ENCODE results near the gene SPOCK2. TPM values are rescaled to one million over a fixed set of nuclear protein-coding genes. Genes with fewer than 3 reads are reported as not detected.

SPOCK2 gene
- total RNA-seq, 1 donor from 2014 or later = 5.3 TPM

- DNase-seq (ENCODE audit: low spot score) (no peak), ATAC-seq (no peak)
- intact Hi-C loops (cut with DNase I) = no loop called here
These were observed 10.9 kb downstream of the SPOCK2 start for GRCh38 chr10:72077275-72077990.

DNA sequence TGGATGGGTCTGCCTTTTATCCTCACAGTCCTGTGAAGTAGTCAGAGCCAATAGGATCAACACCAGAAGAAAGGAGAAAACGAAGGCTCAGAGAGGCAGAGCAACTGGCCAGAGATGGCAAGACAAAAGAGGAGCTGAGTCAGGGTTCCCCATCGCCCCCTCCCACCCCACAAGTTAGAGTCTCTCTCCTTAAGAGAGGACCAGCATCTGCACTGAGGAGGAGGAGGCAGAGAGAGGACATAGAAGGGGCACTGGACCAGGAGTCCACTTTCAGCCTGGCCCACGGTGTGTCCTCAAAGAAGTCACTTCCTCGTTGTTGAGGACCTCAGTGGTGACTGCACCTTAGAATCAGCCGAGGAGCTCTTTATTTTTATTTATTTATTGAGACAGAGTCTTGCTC is 11.6 kb downstream of the SPOCK2 start:
- DNase-seq (ENCODE audit: low spot score) (no peak), ATAC-seq (no peak)
- intact Hi-C loops (cut with DNase I) = no loop called here

DNA sequence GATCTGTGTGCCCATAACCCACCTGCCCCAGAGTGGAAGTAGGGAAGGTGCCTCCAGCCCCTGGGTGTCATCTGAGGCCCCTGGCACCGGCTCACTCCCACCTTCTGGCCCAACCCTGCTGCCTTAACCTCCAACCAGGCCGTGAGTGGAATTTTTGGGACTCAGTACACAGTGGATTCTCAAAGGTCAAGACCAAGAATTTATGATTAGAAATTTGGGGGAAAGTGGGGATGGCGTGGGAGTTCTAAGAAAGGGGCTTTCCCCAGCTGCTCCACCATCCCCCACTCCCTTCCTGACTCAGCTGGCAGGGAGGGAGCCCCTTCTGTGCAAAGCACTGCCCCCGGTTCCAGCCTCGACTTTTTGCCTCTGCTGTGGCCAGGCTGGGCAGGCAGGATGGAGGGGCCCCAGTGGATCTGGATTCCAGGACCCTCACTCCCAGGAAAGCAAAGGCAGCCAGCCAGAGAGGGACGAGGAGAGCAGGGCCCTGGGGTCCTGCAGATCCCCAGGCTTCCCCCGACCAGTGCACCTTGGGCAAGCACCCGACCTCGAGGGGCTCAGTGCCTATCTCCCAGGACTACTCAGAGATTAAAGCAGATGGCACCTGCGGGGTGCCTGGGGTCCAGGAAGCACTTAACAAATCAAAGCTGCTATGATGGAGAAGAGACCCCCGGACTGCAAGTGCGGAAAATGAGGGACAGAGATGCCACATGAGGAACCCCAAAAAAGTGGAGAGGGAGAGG is 12.8 kb downstream of the SPOCK2 start:
- intact Hi-C loops (cut with DNase I) = no loop called here
- no peak for DNase-seq (ENCODE audit: low spot score)
- ATAC-seq = no peak

DNA sequence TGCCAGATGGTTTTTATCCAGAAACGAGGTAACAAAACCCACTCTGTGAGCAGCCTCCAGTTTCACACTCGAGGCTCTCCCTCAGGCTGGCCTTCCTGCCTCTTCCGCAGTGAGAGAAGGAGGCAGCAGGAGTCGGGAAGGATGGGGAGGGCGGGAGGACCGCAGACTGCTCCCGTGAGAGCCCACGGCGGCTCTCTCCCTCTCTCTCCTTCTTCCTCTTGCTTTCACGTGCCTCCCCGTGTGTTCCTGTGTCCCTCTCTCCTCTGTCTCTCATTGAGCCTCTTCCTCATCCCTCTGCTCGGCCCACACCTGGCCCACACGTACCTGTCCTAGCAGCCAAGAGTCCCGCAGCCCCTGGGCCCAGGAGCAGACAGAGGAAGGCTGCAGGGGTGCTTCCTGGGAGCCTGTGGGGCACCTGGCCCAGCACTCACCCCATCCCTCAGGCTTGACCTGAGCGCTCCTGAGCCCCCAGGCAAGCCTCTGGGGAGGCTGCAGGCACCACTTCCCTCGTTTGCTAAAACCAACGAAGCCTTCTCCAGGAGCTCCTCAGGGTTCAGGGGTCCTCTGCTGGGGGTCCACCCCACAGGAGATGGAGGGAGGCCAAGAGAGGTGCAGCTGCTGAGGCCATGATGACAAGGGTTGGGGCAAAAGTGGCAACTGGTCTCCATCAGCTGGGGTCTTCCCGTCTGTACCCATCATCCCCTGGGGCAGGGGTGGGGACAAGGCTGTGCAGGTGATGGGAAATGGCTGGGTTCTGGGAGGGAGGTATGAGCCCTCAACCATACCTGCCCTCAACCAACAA is 13.6 kb downstream of the SPOCK2 start:
- no peak for DNase-seq (ENCODE audit: low spot score)

DNA sequence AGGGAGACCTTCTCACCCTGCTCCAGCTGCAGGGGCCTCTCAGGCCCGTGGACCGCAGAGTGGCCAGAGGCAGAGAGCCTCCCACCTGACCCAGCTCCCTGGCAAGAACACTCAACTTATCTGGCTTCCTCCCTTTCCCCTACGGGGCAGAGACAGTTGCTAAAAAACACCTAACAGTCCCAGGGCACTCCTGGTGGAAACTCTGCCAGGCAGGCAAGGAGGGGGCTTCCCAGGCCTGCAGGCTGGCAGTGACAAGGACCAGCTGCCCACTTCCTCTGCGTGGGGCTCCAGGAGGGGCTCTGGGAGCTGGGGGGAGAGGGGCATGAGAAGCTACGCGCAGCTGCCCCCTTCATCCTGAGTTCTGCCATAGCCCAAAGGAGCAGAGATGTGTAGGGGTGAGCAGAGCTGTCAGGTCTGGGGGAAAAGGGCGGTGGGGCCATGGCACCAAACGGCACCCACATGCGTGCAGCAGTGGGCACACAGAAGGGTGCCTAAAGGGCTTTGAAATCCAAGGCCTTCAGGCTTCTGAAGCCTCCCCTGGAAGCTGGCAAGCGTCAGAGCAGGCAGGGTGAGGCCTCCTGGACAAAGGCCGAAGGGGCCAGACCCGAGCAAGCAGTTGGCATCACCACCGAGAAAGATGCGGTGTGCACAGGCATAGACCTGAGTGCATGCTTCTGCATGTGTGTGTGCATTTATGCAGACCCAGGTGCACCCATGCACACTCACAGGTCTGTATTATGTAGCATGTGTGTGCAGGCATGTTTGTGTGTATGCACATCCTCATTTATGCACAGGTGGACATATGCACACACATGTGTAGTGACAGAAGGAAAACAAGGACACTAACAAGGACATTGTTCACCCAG is 14.4 kb downstream of the SPOCK2 start:
- DNase-seq (ENCODE audit: low spot score) (no peak), ATAC-seq (no peak)
- intact Hi-C loops (cut with DNase I) = no loop called here

More for the DNA sequence above, 13.6 kb downstream of the SPOCK2 start:
- ATAC-seq = no peak
- intact Hi-C loops (cut with DNase I) = no loop called here

DNA sequence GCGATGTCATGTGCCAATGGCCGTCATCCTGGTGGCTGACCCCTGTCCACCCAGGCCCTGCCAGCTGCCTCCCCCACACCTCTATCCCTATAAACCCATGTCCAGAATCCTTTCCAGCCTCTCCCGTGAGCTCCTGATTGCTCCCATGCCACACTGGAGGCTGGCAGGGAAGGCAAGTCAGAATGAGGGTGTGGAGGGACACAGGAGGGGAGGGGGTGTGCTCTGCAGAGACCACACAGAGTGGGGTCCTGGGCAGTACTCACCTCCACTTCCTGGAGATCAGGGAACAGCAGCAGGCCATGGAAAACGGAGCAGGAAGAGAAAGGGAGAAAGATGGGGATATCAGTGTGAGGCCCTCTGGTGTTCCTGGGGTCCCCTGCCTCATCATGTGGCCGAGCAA is 15.7 kb downstream of the SPOCK2 start:
- intact Hi-C loops (cut with DNase I) = no loop called here
- ATAC-seq (no peak), DNase-seq (ENCODE audit: low spot score) (no peak)

DNA sequence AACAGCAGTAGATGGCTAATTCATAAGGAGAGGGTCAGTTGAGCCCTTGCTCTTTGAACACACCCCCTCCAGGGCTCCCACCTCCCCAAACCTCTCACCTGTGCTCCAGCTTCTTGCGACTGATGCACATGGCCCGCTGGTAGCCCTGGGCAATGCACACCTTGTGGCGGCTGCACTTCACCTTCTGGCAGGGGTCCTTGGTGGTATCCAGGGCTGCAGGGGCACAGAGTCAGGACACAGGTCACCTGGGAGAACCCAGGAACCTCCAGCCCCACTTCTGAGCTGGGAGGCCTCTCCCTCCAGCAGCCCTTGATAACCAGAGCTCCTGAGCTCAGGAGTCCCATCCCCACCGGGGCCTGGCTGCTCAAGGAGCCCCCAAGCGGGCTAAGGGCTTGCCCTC is 16.3 kb downstream of the SPOCK2 start:
- intact Hi-C loops (cut with DNase I) = no loop called here

DNA sequence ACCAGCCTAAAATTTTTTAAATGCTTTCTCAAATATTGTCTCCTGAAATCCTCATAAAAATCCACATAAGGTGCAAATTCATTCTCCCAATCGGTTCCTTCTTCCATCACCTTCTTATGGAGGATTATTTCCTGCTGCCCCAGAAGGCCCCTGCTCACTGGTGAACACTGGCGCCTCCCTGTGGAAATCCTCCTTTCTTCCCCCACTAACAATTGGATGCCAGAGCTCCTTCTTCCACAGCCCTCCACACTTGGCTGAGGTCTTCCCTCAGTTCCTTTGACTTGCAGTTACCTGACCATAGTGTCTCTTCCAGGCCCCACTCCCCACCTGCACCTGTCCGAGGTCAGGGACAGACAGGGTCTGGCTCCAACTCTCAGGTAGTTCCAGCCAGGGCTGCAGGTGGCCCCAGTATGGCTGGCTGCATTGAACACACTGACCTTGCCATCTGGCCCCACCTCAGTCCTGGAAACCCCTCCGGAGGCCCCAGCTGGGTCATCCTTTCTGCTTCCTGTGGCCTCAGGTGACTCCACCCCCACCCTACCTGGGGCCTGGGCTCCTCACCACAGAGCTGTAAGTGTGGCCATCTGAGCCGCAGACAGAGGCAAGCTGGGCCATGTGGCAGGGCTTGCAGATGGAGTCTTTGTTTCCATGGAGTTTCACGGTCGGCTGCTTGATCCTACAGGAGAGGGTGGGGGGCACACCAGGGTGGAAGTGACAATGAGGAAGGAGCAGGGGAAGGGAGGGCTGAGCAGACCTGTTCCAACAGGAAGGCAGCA is 18.4 kb downstream of the SPOCK2 start:
- ATAC-seq = no peak
- intact Hi-C loops (cut with DNase I) = no loop called here
- no peak for DNase-seq (ENCODE audit: low spot score)

More for the DNA sequence above, 16.3 kb downstream of the SPOCK2 start:
- no peak for ATAC-seq
- DNase-seq (ENCODE audit: low spot score) = no peak

- intact Hi-C loops (cut with DNase I) = no loop called here
- peak; percentile 40 for ATAC-seq
- no peak for DNase-seq (ENCODE audit: low spot score)
These were observed 19.4 kb downstream of the SPOCK2 start for GRCh38 chr10:72068901-72069446.

DNA sequence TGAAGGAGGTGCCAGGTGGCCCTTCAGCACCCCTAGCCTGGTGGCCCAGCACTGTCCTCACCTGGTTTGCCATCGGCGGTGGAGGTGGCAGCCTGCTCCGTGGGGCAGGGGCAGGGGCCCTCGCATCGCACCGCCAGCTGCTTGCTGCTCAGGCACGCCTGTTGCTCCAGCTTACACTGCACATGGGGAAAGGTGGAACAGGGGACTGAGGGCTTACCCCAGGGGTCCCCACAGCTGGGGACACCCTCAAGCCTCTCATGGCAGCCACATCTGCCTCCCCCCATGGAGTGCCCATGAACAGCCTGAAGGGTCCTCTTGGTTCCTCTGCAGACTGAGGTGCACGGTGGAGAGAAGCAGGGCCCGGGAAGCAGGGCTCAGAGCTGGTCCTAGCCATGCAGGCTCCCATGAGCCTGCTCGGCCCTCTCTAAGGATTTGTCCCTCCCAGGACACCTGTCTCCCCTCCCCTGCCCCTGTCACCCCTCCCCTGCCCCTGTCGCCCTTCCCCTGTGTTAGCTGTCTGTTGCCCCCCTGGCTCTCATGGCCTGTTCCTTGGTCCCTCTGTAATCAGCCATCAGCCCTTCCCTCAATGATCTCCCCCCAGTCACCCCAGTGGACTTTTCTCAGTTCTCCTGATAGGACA is 20.1 kb downstream of the SPOCK2 start:
- intact Hi-C loops (cut with DNase I) = no loop called here
- peak; percentile 11 for ATAC-seq
- DNase-seq (ENCODE audit: low spot score) = no peak

- intact Hi-C loops (cut with DNase I) = no loop called here
These were observed 20.8 kb downstream of the SPOCK2 start for GRCh38 chr10:72067463-72068125.

DNA sequence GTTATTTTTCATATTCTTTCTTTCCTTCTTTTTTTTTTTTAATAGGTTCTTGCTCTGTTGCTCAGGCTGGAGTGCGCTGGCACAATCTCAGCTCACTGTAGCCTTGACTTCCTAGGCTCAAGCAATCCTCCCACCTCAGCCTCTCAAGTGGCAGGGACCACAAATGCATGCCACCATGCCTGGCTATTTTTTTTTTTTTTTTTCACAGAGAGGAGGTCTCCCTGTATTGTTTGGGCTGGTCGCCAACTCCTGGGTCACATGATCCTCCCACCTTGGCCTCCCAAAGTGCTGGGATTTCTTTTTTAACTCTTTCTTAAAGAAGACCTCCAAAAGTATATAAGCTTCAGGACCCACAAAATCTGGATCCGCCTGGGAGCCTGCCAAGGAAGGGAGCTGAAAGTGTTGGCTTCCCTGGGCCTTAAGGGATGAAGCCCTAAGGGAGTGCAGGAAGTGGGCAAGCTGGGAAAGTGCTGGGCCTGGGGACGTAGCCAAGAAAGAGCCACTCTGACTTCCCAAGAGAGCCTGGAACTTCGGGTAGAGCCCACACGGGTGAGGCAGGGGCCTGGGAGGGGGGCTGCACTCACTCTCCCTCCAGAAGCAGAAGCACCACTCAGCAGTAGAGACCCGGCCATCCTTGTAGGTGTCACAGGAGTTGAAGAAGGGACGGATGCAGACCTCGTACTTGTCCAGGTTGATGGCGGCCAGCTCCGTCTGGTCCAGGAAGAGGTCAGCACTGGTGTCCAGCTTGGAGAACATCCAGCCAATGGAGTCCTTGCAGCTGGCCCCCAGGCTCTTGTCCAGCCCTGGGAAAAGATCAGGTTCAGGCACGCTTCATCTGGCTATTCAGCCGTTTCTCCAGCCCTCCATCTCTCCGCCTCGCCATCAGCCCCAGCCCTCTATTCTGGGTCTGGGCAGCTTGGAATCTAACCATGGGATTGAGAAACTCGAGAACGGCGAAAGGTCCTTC is 21.8 kb downstream of the SPOCK2 start:
- no peak for DNase-seq (ENCODE audit: low spot score)
- intact Hi-C loops (cut with DNase I) = no loop called here
- peak; percentile 11 for ATAC-seq

More at GRCh38 chr10:72067463-72068125, 20.8 kb downstream of the SPOCK2 start:
- ATAC-seq (no peak), DNase-seq (ENCODE audit: low spot score) (no peak)

- no peak for ATAC-seq
- intact Hi-C loops (cut with DNase I) = no loop called here
- no peak for DNase-seq (ENCODE audit: low spot score)
These were observed 22.8 kb downstream of the SPOCK2 start for GRCh38 chr10:72065439-72066025.

DNA sequence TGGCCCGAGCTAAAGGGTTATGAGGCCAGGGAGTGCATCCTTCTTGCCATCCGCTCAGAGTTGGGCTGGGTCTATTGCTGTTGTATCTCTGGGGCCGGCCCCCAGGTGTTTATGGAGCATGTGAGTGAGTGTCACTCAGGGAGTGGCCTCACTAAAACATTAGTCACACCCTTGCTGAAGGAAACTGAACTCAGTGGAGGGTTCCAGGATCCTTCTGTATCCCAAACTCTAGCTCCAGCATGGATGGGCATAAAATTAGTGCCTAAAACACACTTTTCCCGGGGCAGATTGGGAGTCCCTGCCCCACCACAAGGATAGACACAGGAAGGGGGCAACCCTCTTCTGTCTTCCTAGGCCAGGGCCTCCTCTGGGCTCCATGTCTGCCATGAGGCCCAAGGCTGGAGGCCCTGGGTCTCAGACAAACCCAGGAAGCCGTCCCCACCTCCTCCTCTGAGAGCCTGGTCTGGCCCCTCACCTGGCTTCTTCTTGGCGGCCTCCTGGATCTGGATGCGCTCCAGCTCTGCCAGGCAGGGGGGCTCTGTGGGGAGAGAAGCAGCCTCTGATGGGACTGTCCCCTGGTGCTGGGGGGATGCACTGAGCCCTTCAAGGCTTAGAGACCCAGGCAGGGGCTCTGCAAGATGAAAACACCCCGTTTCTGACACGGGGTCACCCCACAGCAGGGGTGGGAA is 24.5 kb downstream of the SPOCK2 start:
- ATAC-seq (no peak), DNase-seq (ENCODE audit: low spot score) (no peak)
- intact Hi-C loops (cut with DNase I) = no loop called here
